GM10248 (cell line): ENCODE results near the gene LCMT2.

ENCODE experiments used
- CTCF ChIA-PET: fragments of 300-600 bp; sonication (Branson Sonifier 250); formaldehyde crosslinking; extraction: SDS; loops from one replicate; lab custom pipeline; 2021; ENCODE audit warnings: antibody characterized with exemption; lab: Yijun Ruan, JAX
- POLR2A ChIA-PET: fragments of 350-650 bp; sonication (Branson Sonifier 250); formaldehyde crosslinking; extraction: SDS; loops from one replicate; lab custom pipeline; 2020; ENCODE audit warnings: antibody characterized with exemption; lab: Yijun Ruan, JAX
- DNase-seq: peaks from one replicate; pipeline ENCODE4 v3.0.0; 2012; ENCODE audit errors: extremely low spot score
- CTCF ChIP-seq: IDR thresholded peaks from 2 replicates; pipeline ENCODE4 v1.5.1; 2012; ENCODE audit warnings: mild to moderate bottlenecking, low read depth; ENCODE audit errors: extremely low read depth, missing control alignments, control extremely low read depth

Gene LCMT2

GRCh38 chr15:43277901-43278300 is 52.5 kb downstream of the LCMT2 start:
- ChIA-PET CTCF (interaction anchor here (1.0 to 9.0 kb wide), 4 partner anchors 8 to 94 kb away, joined by 3 to 88 read pairs (median 28); no protein-coding TSS in a partner anchor), POLR2A (no interaction called here)
- TF ChIP-seq CTCF: no peak
- DNase-seq: no peak

- CTCF ChIA-PET: interaction anchor here (1.0 to 9.0 kb wide), 5 partner anchors 8 to 93 kb away, joined by 3 to 88 read pairs (median 5); no protein-coding TSS in a partner anchor
These were observed 53.0 kb downstream of the LCMT2 start for GRCh38 chr15:43277231-43277823.

GRCh38 chr15:43276563-43277200 is 53.7 kb downstream of the LCMT2 start:
- CTCF ChIA-PET: interaction anchor here (1.2 to 9.0 kb wide), 7 partner anchors 9 to 73 kb away, joined by 3 to 88 read pairs (median 5); partner anchors contain the start of gene TGM5
- TF ChIP-seq CTCF: no peak
- POLR2A ChIA-PET: no interaction called here
- no peak for DNase-seq

More at GRCh38 chr15:43277231-43277823, 53.0 kb downstream of the LCMT2 start:
- no peak for TF ChIP-seq CTCF
- POLR2A ChIA-PET: no interaction called here
- no peak for DNase-seq

GRCh38 chr15:43275740-43276562 is 54.4 kb downstream of the LCMT2 start:
- CTCF ChIA-PET: interaction anchor here (1.2 to 9.0 kb wide), 7 partner anchors 9 to 72 kb away, joined by 3 to 88 read pairs (median 5); partner anchors contain the start of gene TGM5
- TF ChIP-seq CTCF: no peak
- DNase-seq: no peak
- POLR2A ChIA-PET: no interaction called here

GRCh38 chr15:43274136-43274535 is 56.2 kb downstream of the LCMT2 start:
- ChIA-PET POLR2A (no interaction called here), CTCF (interaction anchor here (2.1 to 9.0 kb wide), 3 partner anchors 12 to 48 kb away, joined by 4 to 88 read pairs (median 51); no protein-coding TSS in a partner anchor)
- no peak for DNase-seq
- TF ChIP-seq CTCF: no peak
